HL-60 (cell line): Measurements from ENCODE around the gene PAK3.

Source experiments
- DNase-seq, 2 experiments: peaks; one replicate each; pipeline ENCODE4 v3.0.0-alpha.2; 2010 to 2020; ENCODE audit warnings: low read depth in 1 of 2, low spot score in 1 of 2
- H3K27ac ChIP-seq: fragments of 250-450 bp; sonication (Bioruptor Pico); replicated peaks from 2 replicates; pipeline ENCODE4 v1.5.1; 2020; ENCODE audit warnings: mild to moderate bottlenecking, moderate library complexity
- H3K27me3 ChIP-seq: fragments of 250-450 bp; sonication (Bioruptor Pico); 2 replicates; pipeline ENCODE4 v1.5.1; 2021; ENCODE audit warnings: mild to moderate bottlenecking, moderate library complexity; ENCODE audit not compliant: insufficient read depth, poor library complexity, severe bottlenecking
- H3K4me3 ChIP-seq: replicated peaks from 2 replicates; pipeline ENCODE4 v1.5.1; 2011; ENCODE audit warnings: mild to moderate bottlenecking, control low read depth, low read length; ENCODE audit not compliant: insufficient read depth
- CTCF ChIP-seq: IDR thresholded peaks from one replicate; pipeline ENCODE4 v1.5.1; 2011; ENCODE audit warnings: low read length, control low read depth, inconsistent platforms; ENCODE audit not compliant: insufficient read depth
- GABPA ChIP-seq: IDR thresholded peaks from 2 replicates; pipeline ENCODE4 v1.6.1; 2012; ENCODE audit warnings: low read depth
- POLR2AphosphoS5 ChIP-seq: IDR thresholded peaks from 2 replicates; pipeline ENCODE4 v1.6.1; 2012; ENCODE audit warnings: low read depth
- REST ChIP-seq: IDR thresholded peaks from 2 replicates; pipeline ENCODE4 v1.6.1; 2012; ENCODE audit warnings: low read depth; ENCODE audit not compliant: insufficient replicate concordance
- SPI1 ChIP-seq: IDR thresholded peaks from 2 replicates; pipeline ENCODE4 v1.6.1; 2012; ENCODE audit warnings: low read depth, mild to moderate bottlenecking, borderline replicate concordance

Gene PAK3

GRCh38 chrX:111151764-111152163, 55.8 kb downstream of the PAK3 start:
- Histone ChIP-seq H3K4me3 (no peak overlapping the region), H3K27me3 (no peaks in the 10 kb centered on the region), H3K27ac (no peak overlapping the region)
- DNase-seq, result no peak
- TF ChIP-seq POLR2AphosphoS5, result no peak
- TF ChIP-seq CTCF, result no peak
- TF ChIP-seq GABPA, result no peak
- no peak for TF ChIP-seq SPI1
- TF ChIP-seq REST, result no peak

- TF ChIP-seq GABPA (no peak), CTCF (no peak), POLR2AphosphoS5 (no peak), SPI1 (no peak), REST (no peak)
- no peak overlapping the region for H3K27ac ChIP-seq
- no peak for DNase-seq
Observed at GRCh38 chrX:111159232-111159631, 63.2 kb downstream of the PAK3 start.

GRCh38 chrX:111164728-111165127, 68.7 kb downstream of the PAK3 start:
- Histone ChIP-seq H3K27me3 (no peaks in the 10 kb centered on the region), H3K4me3 (no peak overlapping the region), H3K27ac (no peak overlapping the region)
- TF ChIP-seq CTCF (no peak), SPI1 (no peak), POLR2AphosphoS5 (no peak), GABPA (no peak), REST (no peak)
- no peak for DNase-seq

More at GRCh38 chrX:111159232-111159631, 63.2 kb downstream of the PAK3 start:
- no peaks in the 10 kb centered on the region for H3K27me3 ChIP-seq
- no peak overlapping the region for H3K4me3 ChIP-seq
